Mesenchymal stem cell (in vitro differentiated cells and primary cell): ENCODE data around the gene PRCD. TPM values are rescaled to one million over a fixed set of nuclear protein-coding genes. Genes with fewer than 3 reads are reported as not detected.

ENCODE experiments used
- DNase-seq: peaks from one replicate; pipeline ENCODE4 v3.0.0-alpha.2; 2013
- H2AFZ ChIP-seq: one replicate; pipeline ENCODE4 v1.6.1; 2013; ENCODE audit warnings: low read depth, mild to moderate bottlenecking, control low read depth, inconsistent platforms, low read length, moderate library complexity
- H2AK5ac ChIP-seq: 2 replicates; pipeline ENCODE4 v1.6.1; 2013; ENCODE audit warnings: low read length, moderate library complexity, mild to moderate bottlenecking, inconsistent platforms; ENCODE audit not compliant: severe bottlenecking
- H2BK120ac ChIP-seq: one replicate; pipeline ENCODE4 v1.6.1; 2013; ENCODE audit warnings: low read depth, mild to moderate bottlenecking, inconsistent platforms, low read length, moderate library complexity
- H2BK12ac ChIP-seq, 2 experiments: one replicate each; pipeline ENCODE4 v1.6.1; 2013; ENCODE audit warnings: inconsistent platforms in 2 of 2, low read length in 2 of 2, mild to moderate bottlenecking in 2 of 2, moderate library complexity in 2 of 2, control low read depth in 1 of 2
- H2BK15ac ChIP-seq: one replicate; pipeline ENCODE4 v1.6.1; 2013; ENCODE audit warnings: mild to moderate bottlenecking, low read depth, inconsistent platforms; ENCODE audit not compliant: poor library complexity, severe bottlenecking
- H2BK5ac ChIP-seq: 2 replicates; pipeline ENCODE4 v1.6.1; 2013; ENCODE audit warnings: low read depth, mild to moderate bottlenecking, low read length, control low read depth, inconsistent platforms; ENCODE audit not compliant: poor library complexity, severe bottlenecking
- H3K14ac ChIP-seq, 2 experiments: one replicate each; pipeline ENCODE4 v1.6.1; 2013; ENCODE audit warnings: inconsistent platforms in 2 of 2, low read length in 2 of 2, control low read depth in 1 of 2, mild to moderate bottlenecking in 1 of 2, moderate library complexity in 1 of 2
- H3K18ac ChIP-seq, 2 experiments: one replicate each; pipeline ENCODE4 v1.6.1; 2013; ENCODE audit warnings: inconsistent platforms in 2 of 2, low read length in 2 of 2, control low read depth in 1 of 2, low read depth in 1 of 2, mild to moderate bottlenecking in 1 of 2
- H3K23ac ChIP-seq, 2 experiments: one replicate each; pipeline ENCODE4 v1.6.1; 2013; ENCODE audit warnings: inconsistent platforms in 2 of 2, low read length in 2 of 2, mild to moderate bottlenecking in 2 of 2, moderate library complexity in 2 of 2, control low read depth in 1 of 2
- H3K27ac ChIP-seq: 2 replicates; pipeline ENCODE4 v1.5.1; 2013; ENCODE audit warnings: mild to moderate bottlenecking, moderate library complexity, low read length, control low read depth, inconsistent platforms; ENCODE audit not compliant: poor library complexity, severe bottlenecking
- H3K27me3 ChIP-seq, 2 experiments: 2 replicates each; pipeline versions ENCODE4 v1.6.1 to v1.7.0; 2013; ENCODE audit warnings: low read length in 2 of 2, mild to moderate bottlenecking in 2 of 2, moderate library complexity in 2 of 2, control low read depth in 1 of 2, inconsistent platforms in 1 of 2; ENCODE audit not compliant: control insufficient read depth in 1 of 2, insufficient read depth in 1 of 2
- H3K36me3 ChIP-seq, 2 experiments: 2 replicates each; pipeline versions ENCODE4 v1.6.1 to v1.7.0; 2013; ENCODE audit warnings: low read length in 2 of 2, control low read depth in 1 of 2, inconsistent platforms in 1 of 2, low read depth in 1 of 2, mild to moderate bottlenecking in 1 of 2; ENCODE audit not compliant: insufficient read depth in 2 of 2, control insufficient read depth in 1 of 2
- H3K4ac ChIP-seq, 2 experiments: one replicate each; pipeline ENCODE4 v1.6.1; 2013; ENCODE audit warnings: inconsistent platforms in 2 of 2, low read length in 2 of 2, mild to moderate bottlenecking in 2 of 2, moderate library complexity in 2 of 2, control low read depth in 1 of 2, low read depth in 1 of 2
- H3K4me1 ChIP-seq: 2 replicates; pipeline ENCODE4 v1.6.1; 2013; ENCODE audit warnings: low read depth, low read length, control low read depth; ENCODE audit not compliant: control insufficient read depth, insufficient read depth
- H3K4me2 ChIP-seq: 2 replicates; pipeline ENCODE4 v1.6.1; 2013; ENCODE audit warnings: low read length, mild to moderate bottlenecking, inconsistent platforms; ENCODE audit not compliant: poor library complexity, severe bottlenecking
- H3K4me3 ChIP-seq, 2 experiments: 2 replicates each; pipeline versions ENCODE4 v1.5.1 to v1.7.0; 2013; ENCODE audit warnings: low read length in 2 of 2, mild to moderate bottlenecking in 2 of 2, control low read depth in 1 of 2, low read depth in 1 of 2; ENCODE audit not compliant: insufficient read depth in 1 of 2
- H3K79me1 ChIP-seq: replicated peaks from 2 replicates; pipeline ENCODE4 v1.6.1; 2013; ENCODE audit warnings: mild to moderate bottlenecking, control low read depth, low read length, inconsistent platforms; ENCODE audit not compliant: poor library complexity, severe bottlenecking
- H3K9ac ChIP-seq: 2 replicates; pipeline ENCODE4 v1.7.0; 2013; ENCODE audit warnings: mild to moderate bottlenecking, low read length, moderate library complexity
- H3K9me3 ChIP-seq: 2 replicates; pipeline ENCODE4 v1.7.0; 2013; ENCODE audit warnings: mild to moderate bottlenecking, low read length; ENCODE audit not compliant: control insufficient read depth
- H4K8ac ChIP-seq: one replicate; pipeline ENCODE4 v1.6.1; 2013; ENCODE audit warnings: inconsistent platforms, mild to moderate bottlenecking, low read length, moderate library complexity
- H4K91ac ChIP-seq: one replicate; pipeline ENCODE4 v1.6.1; 2013; ENCODE audit warnings: mild to moderate bottlenecking, low read length, inconsistent platforms
- WGBS: methylation state at CpG from one replicate; pipeline ENCODE4 v1.1.7; 2013; ENCODE audit warnings: mixed read lengths; 5-methylcytosine and 5-hydroxymethylcytosine counted together
- small RNA-seq: library from polyadenylated mRNA; stranded (forward); fragments of <200 nt; extraction: miRNeasy Mini kit (QIAGEN cat#:217004); gene quantifications from one replicate; pipeline ENCODE3, GENCODE V24; 2013; ENCODE audit warnings: low read depth

PRCD gene

DNA sequence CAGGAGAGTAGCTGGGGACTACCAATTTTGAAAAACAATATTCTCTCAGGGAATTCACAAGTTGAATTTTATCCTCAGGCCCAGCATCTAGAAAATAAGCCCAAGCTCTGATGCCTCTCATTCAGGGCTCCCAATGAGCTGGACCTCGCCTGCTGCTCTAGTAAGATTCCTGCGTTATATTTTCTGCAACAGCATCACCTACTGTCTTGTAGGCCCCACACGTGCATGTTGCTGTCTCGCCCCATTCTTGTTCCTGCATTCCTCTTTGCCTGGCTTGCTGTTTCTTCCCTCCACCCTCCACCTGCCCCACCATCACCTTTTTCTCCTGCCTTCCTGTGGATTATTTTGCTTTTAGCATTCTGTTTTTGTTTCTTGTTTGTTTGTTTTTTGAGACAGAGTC is 54.1 kb downstream of the PRCD start:
- Histone ChIP-seq H3K27me3 (peaks cover 19 to 26% of the 10 kb centered on the region in 2 experiments), H3K27ac (no peak overlapping the region), H4K91ac (no peak overlapping the region), H3K9me3 (no peaks in the 10 kb centered on the region), H3K23ac (no peak overlapping the region), H2AFZ (no peak overlapping the region), H2AK5ac (no peak overlapping the region), H2BK15ac (no peak overlapping the region), H3K36me3 (no peaks in the 10 kb centered on the region), H2BK5ac (no peak overlapping the region), H3K79me1 (no peaks in the 10 kb centered on the region), H3K4ac (no peak overlapping the region), H3K9ac (no peak overlapping the region), H3K18ac (no peak overlapping the region), H3K4me1 (no peaks in the 10 kb centered on the region), H3K4me3 (no peak overlapping the region), H4K8ac (no peak overlapping the region), H2BK12ac (no peak overlapping the region), H3K14ac (no peak overlapping the region), H2BK120ac (no peak overlapping the region), H3K4me2 (no peak overlapping the region)
- 90% methylated on average over 4 of the region's 4 CpGs for WGBS
- no peak for DNase-seq

DNA sequence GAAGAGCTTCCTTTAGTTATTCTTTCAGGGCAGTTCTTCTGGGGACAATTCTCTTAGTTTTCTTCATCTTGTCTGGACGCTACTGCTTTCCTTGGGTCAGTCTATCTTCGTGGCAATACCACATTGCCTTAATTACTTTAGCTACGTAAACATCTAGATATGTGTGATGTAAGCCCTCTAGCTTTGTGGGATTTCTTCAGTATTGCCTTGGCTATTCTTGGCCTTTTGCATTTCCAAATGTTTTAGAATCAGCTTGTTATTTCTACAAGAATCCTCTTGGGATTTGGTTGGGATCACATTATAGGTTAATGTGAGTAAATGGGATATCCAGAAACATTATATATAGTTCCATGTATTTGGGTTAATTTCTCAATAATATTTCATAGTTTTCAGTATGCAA is 54.8 kb downstream of the PRCD start:
- Histone ChIP-seq H2BK5ac (no peak overlapping the region), H3K18ac (no peak overlapping the region), H3K4me2 (no peak overlapping the region), H3K14ac (no peak overlapping the region), H4K8ac (no peak overlapping the region), H2AK5ac (no peak overlapping the region), H3K4ac (no peak overlapping the region), H3K4me1 (no peaks in the 10 kb centered on the region), H3K79me1 (no peaks in the 10 kb centered on the region), H3K9me3 (no peaks in the 10 kb centered on the region), H2BK12ac (no peak overlapping the region), H2BK15ac (no peak overlapping the region), H4K91ac (no peak overlapping the region), H3K4me3 (no peak overlapping the region), H3K27me3 (peaks cover 14 to 22% of the 10 kb centered on the region in 2 experiments), H2AFZ (no peak overlapping the region), H3K9ac (no peak overlapping the region), H3K23ac (no peak overlapping the region), H3K36me3 (no peaks in the 10 kb centered on the region), H2BK120ac (no peak overlapping the region), H3K27ac (no peak overlapping the region)
- DNase-seq, result peak; percentile 64
- WGBS, result 87% methylated on average over 3 of the region's 3 CpGs

Small RNA genes lying within 50 kb of the gene (small RNA-seq; reads per million reads assigned to genes)
- gene SNORD1A (not detected), gene SNORD1B (904 reads per million, percentile 97 among the genes with 10 or more reads in this experiment)
